DOHH2 (cell line): Measurements from ENCODE around the gene PRKAG1.

Experiments used
- H3F3A ChIP-seq: fragments of 200-600 bp; sonication (generic), shearing (Covaris generic); 2 replicates; pipeline ENCODE4 v1.6.0; 2016; ENCODE audit warnings: antibody characterized with exemption, mild to moderate bottlenecking; ENCODE audit not compliant: control insufficient read depth, insufficient read depth
- H3K27ac ChIP-seq: fragments of 200-600 bp; sonication (generic); 2 replicates; pipeline ENCODE4 v1.5.1; 2014; ENCODE audit warnings: low read depth, mild to moderate bottlenecking, low read length, moderate library complexity
- H3K27me3 ChIP-seq: fragments of 200-600 bp; sonication (generic); 2 replicates; pipeline ENCODE4 v1.6.1; 2014; ENCODE audit warnings: mild to moderate bottlenecking, low read length, mixed read lengths; ENCODE audit not compliant: control insufficient read depth
- H3K36me3 ChIP-seq: fragments of 200-600 bp; sonication (generic); 2 replicates; pipeline ENCODE4 v1.6.1; 2014; ENCODE audit warnings: mild to moderate bottlenecking, low read length, moderate library complexity, mixed read lengths; ENCODE audit not compliant: control insufficient read depth
- H3K4me1 ChIP-seq: fragments of 200-600 bp; sonication (generic); 2 replicates; pipeline ENCODE4 v1.6.1; 2014; ENCODE audit warnings: mild to moderate bottlenecking, low read length, mixed read lengths; ENCODE audit not compliant: control insufficient read depth
- H3K4me2 ChIP-seq: fragments of 200-600 bp; sonication (generic); 2 replicates; pipeline ENCODE4 v1.6.0; 2014; ENCODE audit warnings: mild to moderate bottlenecking, low read length, moderate library complexity
- H3K4me3 ChIP-seq: fragments of 200-600 bp; sonication (generic); 2 replicates; pipeline ENCODE4 v1.5.1; 2014; ENCODE audit warnings: mild to moderate bottlenecking, low read length, mixed read lengths
- H3K79me2 ChIP-seq: fragments of 200-600 bp; sonication (generic); 2 replicates; pipeline ENCODE4 v1.6.1; 2014; ENCODE audit warnings: mild to moderate bottlenecking, low read length, mixed read lengths; ENCODE audit not compliant: control insufficient read depth
- H3K9me2 ChIP-seq: fragments of 200-600 bp; sonication (generic); replicated peaks from 2 replicates; pipeline ENCODE4 v1.6.1; 2014; ENCODE audit warnings: mild to moderate bottlenecking, low read length, mixed read lengths; ENCODE audit not compliant: control insufficient read depth
- H3K9me3 ChIP-seq: fragments of 200-600 bp; sonication (generic); 2 replicates; pipeline ENCODE4 v1.6.1; 2014; ENCODE audit warnings: antibody characterized with exemption, low read length, mixed read lengths; ENCODE audit not compliant: control insufficient read depth, insufficient read depth
- H4K20me1 ChIP-seq: fragments of 200-600 bp; sonication (generic); 2 replicates; pipeline ENCODE4 v1.6.0; 2014; ENCODE audit warnings: low read depth, mild to moderate bottlenecking, antibody characterized with exemption, low read length, moderate library complexity; ENCODE audit not compliant: control insufficient read depth, insufficient read depth
- CTCF ChIP-seq: fragments of 200-600 bp; sonication (generic); IDR thresholded peaks from one replicate; pipeline ENCODE4 v1.5.1; 2014; ENCODE audit warnings: antibody characterized with exemption, mild to moderate bottlenecking, low read depth, low read length; ENCODE audit not compliant: poor library complexity, severe bottlenecking
- EZH2phosphoT487 ChIP-seq: fragments of 200-600 bp; sonication (generic); IDR thresholded peaks from 2 replicates; pipeline ENCODE4 v1.6.1; 2017; ENCODE audit warnings: borderline replicate concordance, mild to moderate bottlenecking, antibody characterized with exemption, low read length, moderate library complexity, mixed read lengths

Gene PRKAG1

DNA sequence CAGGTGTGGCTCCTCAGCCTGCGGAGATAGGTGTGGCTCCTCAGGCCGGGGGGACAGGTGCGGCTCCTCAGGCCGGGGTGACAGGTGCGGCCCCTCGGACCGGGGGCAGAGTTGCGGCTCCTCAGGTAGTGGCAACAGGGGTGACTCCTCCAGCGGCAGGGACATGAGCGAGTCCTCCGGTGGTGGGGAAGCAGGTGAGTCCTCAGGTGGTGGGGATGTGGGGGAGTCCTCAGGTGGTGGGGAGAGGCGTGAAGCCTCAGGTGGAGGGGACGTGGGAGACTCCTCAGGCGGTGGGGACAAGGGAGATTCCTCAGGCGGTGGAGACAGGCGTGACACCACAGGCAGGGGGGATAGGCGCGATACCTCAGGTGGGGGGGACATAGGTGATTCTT is 32.8 kb upstream of the PRKAG1 start:
- no peak overlapping the region for H3K27ac ChIP-seq
- no peaks in the 10 kb centered on the region for H3K9me3 ChIP-seq
- no peaks in the 10 kb centered on the region for H3K9me2 ChIP-seq
- no peaks in the 10 kb centered on the region for H3K27me3 ChIP-seq
- H3K4me2 ChIP-seq = no peak overlapping the region
- peaks cover 24% of the 10 kb centered on the region for H4K20me1 ChIP-seq
- no peak overlapping the region for H3K4me3 ChIP-seq
- peaks cover 48% of the 10 kb centered on the region for H3K79me2 ChIP-seq
- peaks cover 92% of the 10 kb centered on the region for H3K36me3 ChIP-seq
- H3F3A ChIP-seq = no peaks in the 10 kb centered on the region
- TF ChIP-seq CTCF = no peak
- TF ChIP-seq EZH2phosphoT487 = no peak
- peaks cover 12% of the 10 kb centered on the region for H3K4me1 ChIP-seq

- Histone ChIP-seq H3K27ac (no peak overlapping the region), H3K9me3 (no peaks in the 10 kb centered on the region), H3K4me1 (peaks cover 5% of the 10 kb centered on the region), H3K36me3 (peaks cover 97% of the 10 kb centered on the region), H3F3A (no peaks in the 10 kb centered on the region), H3K27me3 (no peaks in the 10 kb centered on the region), H3K9me2 (no peaks in the 10 kb centered on the region), H3K79me2 (peaks cover 42% of the 10 kb centered on the region), H4K20me1 (peaks cover 23% of the 10 kb centered on the region), H3K4me2 (no peak overlapping the region), H3K4me3 (no peak overlapping the region)
- no peak for TF ChIP-seq CTCF
- no peak for TF ChIP-seq EZH2phosphoT487
Measured at GRCh38 chr12:49050507-49051372, 32.2 kb upstream of the PRKAG1 start.

DNA sequence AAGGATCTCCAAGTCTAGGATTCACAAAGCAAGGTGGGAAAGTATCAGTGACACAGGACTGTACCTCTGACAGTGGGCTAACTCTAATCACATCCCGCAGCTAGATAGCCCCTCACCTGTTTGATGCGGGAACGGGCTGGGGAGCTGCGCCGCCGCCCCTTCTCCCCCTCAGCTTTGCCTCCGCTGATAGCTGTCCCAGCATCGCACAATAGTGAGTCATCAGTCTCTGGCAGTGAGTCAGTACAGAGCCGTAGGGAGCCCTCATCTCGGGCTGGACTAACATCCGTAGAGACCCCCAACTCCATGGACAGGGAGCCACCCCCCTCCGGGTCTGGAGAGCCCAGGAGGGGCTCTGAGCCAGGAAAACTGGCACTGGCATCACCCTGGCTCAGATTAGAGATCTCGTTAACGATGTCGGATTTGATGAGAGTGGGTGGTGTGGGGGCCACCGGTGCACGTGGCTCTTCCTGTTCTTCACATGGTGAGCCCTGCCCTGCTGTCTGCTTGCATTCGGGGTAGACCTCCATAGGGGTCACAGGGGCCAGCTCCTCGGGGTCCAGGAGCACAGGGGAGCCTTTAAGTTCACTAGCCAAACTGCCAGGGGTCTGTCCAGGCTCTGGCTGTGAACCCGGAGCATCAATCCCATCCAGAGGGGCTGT is 31.1 kb upstream of the PRKAG1 start:
- Histone ChIP-seq H3K79me2 (peaks cover 31% of the 10 kb centered on the region), H3K36me3 (peaks cover 94% of the 10 kb centered on the region), H3K4me3 (no peak overlapping the region), H3F3A (no peaks in the 10 kb centered on the region), H3K9me3 (no peaks in the 10 kb centered on the region), H4K20me1 (peaks cover 12% of the 10 kb centered on the region; the same call in 1 of the 2 replicates), H3K4me1 (no peaks in the 10 kb centered on the region), H3K9me2 (no peaks in the 10 kb centered on the region), H3K27ac (no peak overlapping the region), H3K27me3 (no peaks in the 10 kb centered on the region), H3K4me2 (no peak overlapping the region)
- TF ChIP-seq CTCF (no peak), EZH2phosphoT487 (no peak)
